MM.1S (cell line): ENCODE measurements around the gene PPM1H.

Experiments
- DNase-seq: peaks from one replicate; pipeline ENCODE4 v3.0.0-alpha.2; 2015
- H2AFZ ChIP-seq: fragments of 300-600 bp; sonication (generic); 2 replicates; pipeline ENCODE4 v1.6.0; 2016; ENCODE audit warnings: antibody characterized with exemption, low read length
- H3F3A ChIP-seq: fragments of 300-600 bp; sonication (generic); 2 replicates; pipeline ENCODE4 v1.6.1; 2016; ENCODE audit warnings: mild to moderate bottlenecking, antibody characterized with exemption, low read length, moderate library complexity, mixed read lengths; ENCODE audit not compliant: insufficient read depth
- H3K27ac ChIP-seq: fragments of 300-600 bp; sonication (generic); 2 replicates; pipeline ENCODE4 v1.5.1; 2016; ENCODE audit warnings: mild to moderate bottlenecking, low read length
- H3K27me3 ChIP-seq: fragments of 300-600 bp; sonication (generic); replicated peaks from 2 replicates; pipeline ENCODE4 v1.6.0; 2016; ENCODE audit warnings: low read length; ENCODE audit not compliant: insufficient read depth
- H3K36me3 ChIP-seq: fragments of 300-600 bp; sonication (generic); replicated peaks from 2 replicates; pipeline ENCODE4 v1.6.1; 2016; ENCODE audit warnings: mild to moderate bottlenecking, low read length, mixed read lengths; ENCODE audit not compliant: insufficient read depth
- H3K4me1 ChIP-seq: fragments of 300-600 bp; sonication (generic); 2 replicates; pipeline ENCODE4 v1.6.1; 2016; ENCODE audit warnings: low read length, mixed read lengths
- H3K4me2 ChIP-seq: fragments of 300-600 bp; sonication (generic); 2 replicates; pipeline ENCODE4 v1.6.0; 2016; ENCODE audit warnings: low read depth, low read length
- H3K4me3 ChIP-seq: fragments of 300-600 bp; sonication (generic); 2 replicates; pipeline ENCODE4 v1.5.1; 2016; ENCODE audit warnings: low read length, mixed read lengths
- H3K79me2 ChIP-seq: fragments of 300-600 bp; sonication (generic); 2 replicates; pipeline ENCODE4 v1.6.1; 2016; ENCODE audit warnings: mixed run types, low read length, mixed read lengths
- H3K9ac ChIP-seq: fragments of 300-600 bp; sonication (generic); 2 replicates; pipeline ENCODE4 v1.6.1; 2016; ENCODE audit warnings: low read length, mixed read lengths
- H3K9me2 ChIP-seq: fragments of 300-600 bp; sonication (generic); replicated peaks from 2 replicates; pipeline ENCODE4 v1.6.1; 2016; ENCODE audit warnings: mild to moderate bottlenecking, low read length, mixed read lengths; ENCODE audit not compliant: insufficient read depth
- H3K9me3 ChIP-seq: fragments of 300-600 bp; sonication (generic); replicated peaks from 2 replicates; pipeline ENCODE4 v1.6.1; 2016; ENCODE audit warnings: mild to moderate bottlenecking, low read length, mixed read lengths; ENCODE audit not compliant: insufficient read depth
- H4K20me1 ChIP-seq: fragments of 300-600 bp; sonication (generic); 2 replicates; pipeline ENCODE4 v1.6.1; 2016; ENCODE audit warnings: mild to moderate bottlenecking, low read length, moderate library complexity, mixed read lengths; ENCODE audit not compliant: insufficient read depth
- CTCF ChIP-seq: fragments of 300-600 bp; sonication (generic); IDR thresholded peaks from 2 replicates; pipeline ENCODE4 v1.5.1; 2016; ENCODE audit warnings: antibody characterized with exemption, low read length, mixed read lengths
- EZH2 ChIP-seq: fragments of 300-600 bp; sonication (generic); optimal IDR thresholded peaks from 2 replicates; pipeline ENCODE3; 2017; ENCODE audit warnings: low read depth, mild to moderate bottlenecking, antibody characterized with exemption, low read length, mixed read lengths
- EZH2phosphoT487 ChIP-seq: fragments of 300-600 bp; sonication (generic); IDR thresholded peaks from 2 replicates; pipeline ENCODE4 v1.6.1; 2018; ENCODE audit warnings: antibody characterized with exemption, low read length

The PPM1H gene

GRCh38 chr12:62955678-62956077 is 20.7 kb upstream of the PPM1H start:
- Histone ChIP-seq H3K4me1 (0 out of 2 replicates have a peak, but pooled peaks cover 7% of the 10 kb centered on the region), H3K79me2 (no peaks in the 10 kb centered on the region), H2AFZ (no peak overlapping the region), H3K9me3 (no peaks in the 10 kb centered on the region), H3K9me2 (no peaks in the 10 kb centered on the region), H3F3A (no peaks in the 10 kb centered on the region), H3K27ac (no peak overlapping the region), H4K20me1 (no peaks in the 10 kb centered on the region), H3K36me3 (no peaks in the 10 kb centered on the region), H3K4me2 (no peak overlapping the region), H3K9ac (no peak overlapping the region), H3K27me3 (no peaks in the 10 kb centered on the region), H3K4me3 (no peak overlapping the region)
- no peak for DNase-seq
- no peak for TF ChIP-seq EZH2phosphoT487
- TF ChIP-seq EZH2: no peak
- TF ChIP-seq CTCF: no peak

- Histone ChIP-seq H4K20me1 (no peaks in the 10 kb centered on the region), H3K9me3 (no peaks in the 10 kb centered on the region), H3K9me2 (no peaks in the 10 kb centered on the region), H3K27ac (no peak overlapping the region), H3K36me3 (no peaks in the 10 kb centered on the region), H3K27me3 (no peaks in the 10 kb centered on the region), H3F3A (no peaks in the 10 kb centered on the region), H3K9ac (no peak overlapping the region), H2AFZ (no peak overlapping the region), H3K4me2 (no peak overlapping the region), H3K4me1 (no peaks in the 10 kb centered on the region), H3K4me3 (no peak overlapping the region), H3K79me2 (no peaks in the 10 kb centered on the region)
- TF ChIP-seq EZH2phosphoT487 (no peak), EZH2 (no peak), CTCF (no peak)
- no peak for DNase-seq
Measured at GRCh38 chr12:62950317-62950716, 15.4 kb upstream of the PPM1H start.

- TF ChIP-seq CTCF (no peak), EZH2 (no peak), EZH2phosphoT487 (no peak)
- no peaks in the 10 kb centered on the region for H3K79me2 ChIP-seq
- H3K9me3 ChIP-seq: no peaks in the 10 kb centered on the region
- no peak overlapping the region for H3K4me2 ChIP-seq
- no peaks in the 10 kb centered on the region for H3K27me3 ChIP-seq
- H3K4me1 ChIP-seq: no peaks in the 10 kb centered on the region
- no peaks in the 10 kb centered on the region for H3K9me2 ChIP-seq
- H3K27ac ChIP-seq: no peak overlapping the region
- no peaks in the 10 kb centered on the region for H3K36me3 ChIP-seq
- H2AFZ ChIP-seq: no peak overlapping the region
- H3F3A ChIP-seq: no peaks in the 10 kb centered on the region
- H4K20me1 ChIP-seq: no peaks in the 10 kb centered on the region
- H3K4me3 ChIP-seq: no peak overlapping the region
- no peak overlapping the region for H3K9ac ChIP-seq
- no peak for DNase-seq
Measured at GRCh38 chr12:62948123-62948522, 13.2 kb upstream of the PPM1H start.

GRCh38 chr12:62947364-62947763 is 12.4 kb upstream of the PPM1H start:
- Histone ChIP-seq H3K4me1 (no peaks in the 10 kb centered on the region), H3K79me2 (no peaks in the 10 kb centered on the region)

More at GRCh38 chr12:62947364-62947763, 12.4 kb upstream of the PPM1H start:
- H4K20me1 ChIP-seq: no peaks in the 10 kb centered on the region
- H3K36me3 ChIP-seq: no peaks in the 10 kb centered on the region
- H3K4me3 ChIP-seq: no peak overlapping the region
- no peak overlapping the region for H2AFZ ChIP-seq
- no peaks in the 10 kb centered on the region for H3F3A ChIP-seq
- TF ChIP-seq EZH2phosphoT487 (no peak), EZH2 (no peak), CTCF (no peak)
- H3K4me2 ChIP-seq: no peak overlapping the region
- H3K9me3 ChIP-seq: no peaks in the 10 kb centered on the region
- no peak overlapping the region for H3K27ac ChIP-seq
- no peaks in the 10 kb centered on the region for H3K9me2 ChIP-seq
- DNase-seq: no peak
- no peaks in the 10 kb centered on the region for H3K27me3 ChIP-seq
- H3K9ac ChIP-seq: no peak overlapping the region
